ENCODE results near the gene COL18A1. TPM values are rescaled to one million over a fixed set of nuclear protein-coding genes. Genes with fewer than 3 reads are reported as not detected.

Gene COL18A1
- total and polyA plus RNA-seq, 7 donors = 4.4 to 197 (median 39.7) TPM

- intact Hi-C loops (cut with DNase I) = no loop called here
- peak; percentile 60 for DNase-seq
- 63 to 84% methylated on average over 41 of the region's 41 CpGs for WGBS, 2 donors
Observed at GRCh38 chr21:45504516-45505415, 99.8 kb downstream of the COL18A1 start.

GRCh38 chr21:45505416-45506021 is 100.6 kb downstream of the COL18A1 start:
- TF ChIP-seq POLR2A (IDR thresholded peaks at IDR 0.05) = no peak
- TF ChIP-seq CTCF (IDR thresholded peaks at IDR 0.05) = no peak
- TF ChIP-seq POLR2AphosphoS5 (IDR thresholded peaks at IDR 0.05) = no peak
- TF ChIP-seq EP300 (IDR thresholded peaks at IDR 0.05) = no peak
- intact Hi-C loops (cut with DNase I) = no loop called here
- H3K27me3 ChIP-seq = no peaks in the 10 kb centered on the region
- H3K27ac ChIP-seq = no peak overlapping the region
- no peaks in the 10 kb centered on the region for H3K4me1 ChIP-seq
- WGBS, 2 donors = 29 to 77% methylated on average over 33 of the region's 33 CpGs
- peak; percentile 62 for DNase-seq
- no peaks in the 10 kb centered on the region for H3K9me3 ChIP-seq
- H3K36me3 ChIP-seq = peaks cover 0 to 26% (median 0%) of the 10 kb centered on the region in 4 donors
- no peak overlapping the region for H3K4me3 ChIP-seq

More at GRCh38 chr21:45504516-45505415, 99.8 kb downstream of the COL18A1 start:
- no peak overlapping the region for H3K4me3 ChIP-seq
- H3K27me3 ChIP-seq = no peaks in the 10 kb centered on the region
- H3K4me1 ChIP-seq = no peaks in the 10 kb centered on the region
- H3K9me3 ChIP-seq = no peaks in the 10 kb centered on the region
- peaks cover 0 to 19% (median 0%) of the 10 kb centered on the region in 4 donors for H3K36me3 ChIP-seq
- no peak overlapping the region for H3K27ac ChIP-seq
- TF ChIP-seq POLR2AphosphoS5 (IDR thresholded peaks at IDR 0.05) (no peak), POLR2A (IDR thresholded peaks at IDR 0.05) (no peak), CTCF (IDR thresholded peaks at IDR 0.05) (no peak), EP300 (IDR thresholded peaks at IDR 0.05) (no peak)

GRCh38 chr21:45506241-45506817 is 101.4 kb downstream of the COL18A1 start:
- Histone ChIP-seq H3K36me3 (peaks cover 0 to 32% (median 2%) of the 10 kb centered on the region in 4 donors), H3K9me3 (no peaks in the 10 kb centered on the region), H3K4me3 (no peak overlapping the region), H3K27ac (no peak overlapping the region), H3K4me1 (no peaks in the 10 kb centered on the region), H3K27me3 (no peaks in the 10 kb centered on the region)
- DNase-seq = peak; percentile 47
- intact Hi-C loops (cut with DNase I) = no loop called here
- WGBS, 2 donors = 17 to 76% methylated on average over 22 of the region's 22 CpGs
- TF ChIP-seq POLR2AphosphoS5 (IDR thresholded peaks at IDR 0.05) (no peak), POLR2A (IDR thresholded peaks at IDR 0.05) (no peak), CTCF (IDR thresholded peaks at IDR 0.05) (no peak), EP300 (IDR thresholded peaks at IDR 0.05) (no peak)

- no peaks in the 10 kb centered on the region for H3K27me3 ChIP-seq
- peak; percentile 51 for DNase-seq
- H3K36me3 ChIP-seq = peaks cover 0 to 38% (median 3%) of the 10 kb centered on the region in 4 donors
- no peak overlapping the region for H3K4me3 ChIP-seq
- TF ChIP-seq CTCF (IDR thresholded peaks at IDR 0.05) (no peak), POLR2A (IDR thresholded peaks at IDR 0.05) (no peak), EP300 (IDR thresholded peaks at IDR 0.05) (no peak), POLR2AphosphoS5 (IDR thresholded peaks at IDR 0.05) (no peak)
- H3K4me1 ChIP-seq = no peaks in the 10 kb centered on the region
- intact Hi-C loops (cut with DNase I) = no loop called here
- no peak overlapping the region for H3K27ac ChIP-seq
- H3K9me3 ChIP-seq = no peaks in the 10 kb centered on the region
- 22 to 74% methylated on average over 13 of the region's 13 CpGs for WGBS, 2 donors
Observed at GRCh38 chr21:45506836-45507522, 102.0 kb downstream of the COL18A1 start.

Measured in sigmoid colon (tissue), 7 donors.